Omental fat pad (tissue), 4 donors: Measurements from ENCODE around the gene MYPN. TPM values are rescaled to one million over a fixed set of nuclear protein-coding genes. Genes with fewer than 3 reads are reported as not detected.
A peak's percentile ranks its signal among the peaks of the same experiment; 100 is the strongest.

Experiments
- ATAC-seq: fragments of 150-250 bp; one replicate; pipeline ENCODE4 v1.9.1; 2016; ENCODE audit warnings: mild to moderate bottlenecking, moderate library complexity; ENCODE audit not compliant: low FRiP score
- DNase-seq: peaks from one replicate; pipeline ENCODE4 v3.0.0-alpha.2; 2019; ENCODE audit warnings: low spot score
- CTCF ChIP-seq, 3 donors: fragments of 450-650 bp; IDR thresholded peaks; one replicate each; pipeline ENCODE4 v1.5.1; 2016 to 2017; ENCODE audit warnings: antibody characterized with exemption in 3 of 3, mild to moderate bottlenecking in 3 of 3, moderate library complexity in 2 of 3
- total RNA-seq, 4 donors: library from RNA; depleted of rRNA; stranded (reverse); fragments of >200 nt; gene quantifications; one replicate each; pipeline ENCODE4 v1.1.0, GENCODE V29; 2016

MYPN gene
- total RNA-seq, 4 donors from 2014 or later = not detected

- no peak for TF ChIP-seq CTCF (IDR thresholded peaks at IDR 0.05)
- no peak for DNase-seq
- no peak for ATAC-seq
These were observed 18.7 kb downstream of the MYPN start for GRCh38 chr10:68128015-68128414.

GRCh38 chr10:68132391-68132790 lies 23.1 kb downstream of the MYPN start:
- ATAC-seq (no peak), DNase-seq (no peak)
- TF ChIP-seq CTCF (IDR thresholded peaks at IDR 0.05) = no peak

- no peak for TF ChIP-seq CTCF (IDR thresholded peaks at IDR 0.05)
- ATAC-seq (no peak), DNase-seq (no peak)
These were observed 24.2 kb downstream of the MYPN start for GRCh38 chr10:68133523-68133922.

- peak; percentile 77 for ATAC-seq
- DNase-seq = no peak
These were observed 26.1 kb downstream of the MYPN start for GRCh38 chr10:68135362-68135761.

GRCh38 chr10:68135922-68136792 lies 26.9 kb downstream of the MYPN start:
- DNase-seq = no peak
- ATAC-seq = peak; percentile 86
- no peak for TF ChIP-seq CTCF (IDR thresholded peaks at IDR 0.05)

More at GRCh38 chr10:68135362-68135761, 26.1 kb downstream of the MYPN start:
- no peak for TF ChIP-seq CTCF (IDR thresholded peaks at IDR 0.05)

- no peak for TF ChIP-seq CTCF (IDR thresholded peaks at IDR 0.05)
- DNase-seq (no peak), ATAC-seq (no peak)
These were observed 27.9 kb downstream of the MYPN start for GRCh38 chr10:68137171-68137570.

GRCh38 chr10:68138526-68138925 lies 29.2 kb downstream of the MYPN start:
- TF ChIP-seq CTCF (IDR thresholded peaks at IDR 0.05) = no peak
- DNase-seq (no peak), ATAC-seq (no peak)
